GM19467 (cell line): Measurements from ENCODE around the gene PITPNC1.
A peak's percentile ranks its signal among the peaks of the same experiment; 100 is the strongest.
"Not testable (repeated sequence)": the region's sequence is repeated elsewhere in the genome, so short reads cannot be mapped to it uniquely, and the experiment has no call there.

ENCODE experiments used
- ATAC-seq: cut with Tn5 transposase; IDR thresholded peaks from one replicate; pipeline ENCODE4 v1.9.1; 2021; ENCODE audit warnings: mild to moderate bottlenecking, moderate library complexity; ENCODE audit not compliant: unreplicated experiment

Gene PITPNC1

DNA sequence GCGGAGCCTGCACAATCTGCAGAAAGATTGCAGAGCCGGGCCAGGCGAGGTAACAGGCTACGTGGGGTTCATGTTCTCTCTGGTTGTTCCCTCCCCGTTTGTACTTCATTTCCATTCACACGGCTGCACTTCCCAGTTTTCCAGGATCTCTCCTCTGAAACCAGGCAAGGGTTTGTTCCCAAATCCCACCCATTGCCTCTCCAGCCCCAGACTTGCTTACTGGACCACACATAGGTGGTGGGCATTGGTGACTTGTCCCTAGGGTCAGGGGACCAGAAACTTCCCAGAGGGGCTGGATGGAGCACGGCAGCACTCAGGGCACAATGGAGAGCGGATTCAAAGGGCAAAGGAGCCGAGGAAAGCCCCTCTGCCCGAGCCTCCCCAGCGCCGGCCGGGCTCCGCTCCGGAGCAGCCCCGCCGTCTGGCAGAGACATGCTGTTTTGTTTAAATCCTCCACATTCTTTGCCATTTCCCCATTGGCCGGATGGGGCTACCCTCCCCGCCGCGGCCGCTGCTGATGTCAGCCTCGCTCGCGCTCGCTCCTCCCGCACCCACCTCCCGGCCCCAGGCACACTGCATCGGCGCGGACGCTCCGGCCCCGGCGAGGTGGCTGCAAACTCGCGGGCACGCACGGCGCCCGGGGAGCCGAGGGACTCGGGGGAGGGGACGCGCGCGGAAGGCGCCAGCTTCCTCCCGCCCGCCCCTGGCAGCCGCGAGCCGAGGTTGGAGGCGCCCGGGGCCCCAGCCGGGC lies at the start of gene PITPNC1:
Gene PITPNC1 (plus strand): TSS at position 545 of the 751 bp plus-strand sequence.
- peak; percentile 73 for ATAC-seq

DNA sequence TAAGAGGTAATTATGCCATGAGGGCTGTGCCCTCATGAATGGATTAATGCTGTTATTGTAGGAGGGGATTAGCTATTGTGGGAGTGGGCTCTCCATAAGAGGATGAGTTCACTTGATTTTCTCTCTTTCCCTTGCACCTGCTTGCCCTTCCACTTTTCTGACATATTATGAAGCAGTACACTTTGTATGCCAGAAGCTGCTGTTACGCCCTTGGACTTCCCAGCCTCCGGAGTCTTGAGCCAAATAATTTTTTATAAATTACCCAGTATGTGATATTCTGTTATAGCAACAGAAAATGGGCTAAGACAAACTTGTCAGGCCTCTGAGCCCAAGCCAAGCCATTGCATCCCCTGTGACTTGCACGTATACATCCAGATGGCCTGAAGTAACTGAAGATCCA lies 49.1 kb upstream of the PITPNC1 start:
- ATAC-seq = no peak

DNA sequence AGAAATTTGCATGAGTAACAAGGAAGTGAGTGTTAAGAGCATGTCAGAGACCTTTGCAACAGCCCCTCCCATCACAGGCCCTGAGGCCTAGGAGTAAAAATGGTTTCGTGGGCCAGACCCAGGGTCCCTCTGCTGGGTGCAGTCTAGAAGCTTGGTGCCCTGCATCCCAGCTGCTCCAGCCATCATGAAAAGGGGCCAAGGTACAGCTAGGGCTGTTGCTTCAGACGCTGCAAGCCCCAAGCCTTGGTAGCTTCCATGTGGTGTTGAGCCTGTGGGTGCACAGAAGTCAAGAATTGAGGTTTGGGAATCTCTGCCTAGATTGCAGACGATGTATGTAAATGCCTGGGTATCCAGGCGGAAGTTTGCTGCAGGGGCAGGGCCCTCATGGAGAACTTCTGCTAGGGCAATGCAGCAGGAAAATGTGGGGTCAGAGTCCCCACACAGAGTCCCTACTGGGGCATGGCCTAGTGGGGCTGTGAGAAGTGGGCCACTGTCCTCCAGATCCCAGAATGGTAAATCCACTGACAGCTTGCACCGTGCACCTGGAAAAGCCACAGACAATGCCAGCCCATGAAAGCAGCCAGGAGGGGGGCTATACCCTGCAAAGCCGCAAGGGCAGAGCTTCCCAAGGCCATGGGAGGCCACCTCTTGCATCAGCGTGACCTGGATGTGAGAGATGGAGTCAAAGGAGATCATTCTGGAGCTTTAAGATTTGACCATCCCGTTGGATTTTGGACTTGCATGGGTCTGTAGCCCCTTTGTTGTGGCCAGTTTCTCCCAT lies 45.5 kb upstream of the PITPNC1 start:
- not testable (repeated sequence) for ATAC-seq

DNA sequence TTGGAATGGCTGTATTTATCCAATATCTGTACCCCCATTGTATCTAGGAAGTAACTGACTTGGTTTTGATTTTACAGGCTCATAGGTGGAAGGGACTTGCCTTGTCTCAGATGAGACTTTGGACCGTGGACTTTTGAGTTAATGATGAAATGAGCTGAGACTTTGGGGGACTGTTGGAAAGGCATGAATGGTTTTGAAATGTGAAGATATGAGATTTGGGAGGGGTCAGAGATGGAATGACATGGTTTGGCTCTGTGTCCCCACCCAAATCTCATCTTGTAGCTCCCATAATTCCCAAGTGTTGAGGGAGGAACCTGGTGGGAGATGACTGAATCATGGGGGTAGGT lies 44.9 kb upstream of the PITPNC1 start:
- not testable (repeated sequence) for ATAC-seq

DNA sequence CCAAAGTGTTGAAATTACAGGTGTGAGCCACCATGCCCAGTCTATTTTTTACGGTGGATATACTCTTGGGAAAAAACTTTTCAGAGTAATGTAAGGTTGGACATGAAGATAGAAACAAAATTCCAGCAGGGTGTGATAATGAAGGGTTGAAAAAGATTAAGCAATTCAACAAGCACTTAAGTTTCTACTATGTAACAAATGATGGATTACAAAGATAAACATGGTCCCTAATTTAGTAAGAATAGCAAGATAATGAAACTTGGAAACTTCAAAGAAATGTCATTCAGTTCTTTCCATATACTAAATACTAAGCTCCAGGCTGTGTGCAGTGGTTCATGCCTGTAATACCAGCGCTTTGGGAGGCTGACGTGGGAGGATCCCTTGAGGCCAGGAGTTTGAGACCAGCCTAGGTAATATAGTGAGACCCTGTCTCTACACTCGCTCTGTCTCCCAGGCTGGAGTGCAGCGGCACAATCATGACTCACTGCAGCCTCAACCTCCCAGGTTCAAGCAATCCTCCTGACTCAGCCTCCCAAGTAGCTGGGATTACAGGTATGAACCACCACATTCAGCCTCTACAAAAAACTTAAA lies 41.7 kb upstream of the PITPNC1 start:
- ATAC-seq = no peak

DNA sequence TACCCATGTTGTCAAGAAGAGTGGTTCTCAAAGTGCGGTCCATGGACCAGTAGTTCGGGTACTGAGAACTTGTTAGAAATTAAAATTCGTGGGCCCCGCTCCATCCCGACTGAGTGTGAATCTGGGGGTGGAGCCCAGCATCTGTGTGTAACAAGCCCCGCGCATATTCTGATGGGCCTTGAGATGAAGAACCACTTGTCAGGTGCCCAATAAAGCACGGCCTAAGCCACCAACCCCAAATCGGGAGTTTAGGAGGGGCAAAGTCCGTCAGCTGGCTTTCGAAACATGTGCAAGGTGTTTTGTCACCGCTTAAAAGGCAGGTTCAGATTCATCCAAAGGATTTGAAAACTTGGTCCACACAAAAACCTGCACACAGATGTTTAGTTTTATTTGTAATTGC lies 40.2 kb upstream of the PITPNC1 start:
- ATAC-seq = no peak

DNA sequence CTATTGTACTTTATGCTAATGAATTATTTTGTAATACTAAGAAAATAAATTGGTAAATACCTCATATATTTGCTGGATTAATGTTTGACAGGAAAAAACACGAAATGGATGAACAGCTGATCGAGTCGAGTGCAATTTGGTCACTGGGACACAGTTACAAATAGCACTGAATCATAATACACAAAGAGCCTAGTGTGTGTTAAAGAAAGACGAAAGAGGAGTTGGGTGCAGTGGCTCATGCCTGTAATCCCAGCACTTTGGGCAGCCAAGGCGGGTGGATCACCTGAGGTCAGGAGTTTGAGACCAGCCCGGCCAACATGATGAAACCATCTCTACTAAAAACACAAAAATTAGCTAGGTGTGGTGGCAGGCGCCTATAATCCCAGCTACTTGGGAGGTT lies 38.7 kb upstream of the PITPNC1 start:
- ATAC-seq = not testable (repeated sequence)

DNA sequence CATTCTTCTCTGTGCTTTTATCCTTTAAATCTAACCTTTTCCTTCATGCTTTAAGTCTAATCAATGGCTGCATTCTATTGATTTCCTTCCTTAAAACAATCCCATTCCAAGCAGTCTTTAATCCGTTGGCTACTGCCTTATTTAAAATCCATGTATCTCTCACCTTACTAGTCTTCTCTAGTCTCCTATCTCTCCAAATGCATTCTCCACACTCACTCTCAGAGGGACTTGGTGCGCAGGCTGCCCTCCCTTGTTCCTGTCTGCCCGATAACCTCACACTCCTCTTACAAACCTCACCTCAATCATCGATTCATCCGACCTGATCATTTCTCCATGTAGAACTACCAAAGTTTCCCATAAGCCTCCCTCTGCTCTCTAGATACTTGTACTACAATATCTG lies 33.8 kb upstream of the PITPNC1 start:
- ATAC-seq = no peak

DNA sequence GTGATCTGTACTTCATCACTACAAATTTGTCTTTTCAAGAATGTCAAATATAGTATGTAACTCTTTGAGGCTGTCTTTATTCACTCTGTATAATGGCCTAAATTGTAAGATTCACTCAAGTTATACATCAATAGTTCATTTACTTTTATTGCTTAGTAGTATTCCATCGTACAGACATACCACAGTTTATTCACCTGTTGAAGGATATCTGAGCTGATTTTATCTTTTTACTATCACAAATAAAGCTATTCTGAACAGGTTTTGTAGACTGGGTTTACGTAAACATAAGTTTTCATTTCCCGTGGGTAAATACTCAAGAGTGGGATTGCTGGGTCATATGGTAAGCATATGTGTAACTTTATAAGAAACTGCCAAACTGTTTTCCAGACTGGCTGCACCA lies 29.3 kb upstream of the PITPNC1 start:
- ATAC-seq = no peak

DNA sequence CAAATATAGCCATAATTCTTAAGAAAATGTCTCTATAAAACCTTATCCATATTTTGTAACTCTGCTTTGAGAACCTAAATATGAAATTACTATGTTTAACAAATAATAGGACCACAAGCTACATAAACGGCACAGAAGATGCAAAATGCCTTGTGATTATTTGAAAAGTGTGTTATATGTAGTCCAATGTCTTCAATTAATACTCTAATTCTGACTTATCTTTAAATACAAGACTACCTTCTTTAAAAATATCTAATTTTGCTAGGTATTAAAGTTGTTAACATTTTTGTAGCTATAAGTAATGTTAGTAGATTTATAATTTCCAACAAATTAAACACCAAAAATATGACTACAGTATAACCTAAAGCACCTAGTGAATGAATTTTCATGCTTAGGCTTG lies 27.7 kb upstream of the PITPNC1 start:
- ATAC-seq = no peak

DNA sequence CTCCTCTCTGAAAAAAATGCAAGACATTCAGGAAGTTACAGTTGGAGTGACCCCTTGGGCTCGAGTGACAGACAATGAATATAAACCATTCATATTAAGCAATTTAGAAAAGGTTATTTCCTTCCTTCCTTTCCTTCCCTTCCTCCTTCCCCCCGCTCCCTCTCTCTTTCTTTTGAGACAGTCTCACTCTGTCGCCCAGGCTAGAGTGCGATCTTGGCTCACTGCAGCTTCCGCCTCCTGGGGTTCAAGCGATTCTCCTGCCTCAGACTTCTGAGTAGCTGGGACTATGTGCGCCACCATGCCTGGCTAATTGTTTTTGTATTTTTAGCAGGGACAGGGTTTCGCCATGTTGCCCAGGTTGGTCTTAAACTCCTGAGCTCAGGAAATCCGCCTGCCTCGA lies 23.9 kb upstream of the PITPNC1 start:
- no peak for ATAC-seq

DNA sequence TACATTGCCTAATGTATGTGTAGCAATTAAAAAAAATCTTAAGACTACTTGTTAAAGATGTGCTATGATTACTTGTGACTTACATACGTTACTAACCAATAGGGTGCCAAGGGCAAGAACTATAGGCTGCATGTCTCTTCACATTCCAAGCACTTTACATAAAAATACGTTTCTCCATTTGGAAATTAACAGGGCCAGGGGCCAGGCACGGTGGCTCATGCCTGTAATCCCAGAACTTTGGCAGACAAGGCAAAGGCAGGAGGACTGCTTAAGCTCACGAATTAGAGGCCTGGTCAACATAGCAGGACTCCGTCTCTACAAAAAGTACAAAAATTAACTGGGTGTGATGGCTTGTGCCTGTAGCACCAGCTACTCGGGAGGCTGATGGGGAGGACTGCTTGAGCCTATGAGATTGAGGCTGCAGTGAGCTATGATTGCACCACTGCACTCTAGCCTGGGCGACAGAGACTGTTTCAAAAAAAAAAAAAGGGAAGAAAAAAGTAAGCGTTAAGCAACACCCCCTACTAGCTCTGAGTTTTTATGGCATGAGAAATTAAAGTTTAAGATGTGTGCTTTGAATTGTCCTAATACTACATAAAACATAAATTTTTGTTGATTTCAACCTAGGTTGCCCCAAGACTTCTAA lies 23.0 kb upstream of the PITPNC1 start:
- no peak for ATAC-seq

DNA sequence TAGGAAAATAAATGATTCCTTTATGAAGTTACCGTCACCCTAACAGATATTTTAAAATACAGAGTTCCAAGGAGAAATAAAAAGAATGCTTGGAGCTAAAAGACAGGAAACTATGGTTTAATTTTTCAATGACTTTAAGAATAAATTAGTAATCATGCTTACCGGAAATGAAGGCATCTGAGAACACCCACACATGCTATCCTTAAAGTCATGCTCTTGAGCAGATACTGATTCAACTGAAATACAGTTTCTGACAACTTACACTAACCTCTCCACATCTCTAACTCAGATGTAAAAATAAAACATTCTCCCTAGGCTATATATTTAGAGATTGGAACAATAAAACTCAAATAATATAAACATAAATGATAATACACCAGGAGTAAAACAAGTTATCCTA lies 18.5 kb upstream of the PITPNC1 start:
- ATAC-seq = no peak

DNA sequence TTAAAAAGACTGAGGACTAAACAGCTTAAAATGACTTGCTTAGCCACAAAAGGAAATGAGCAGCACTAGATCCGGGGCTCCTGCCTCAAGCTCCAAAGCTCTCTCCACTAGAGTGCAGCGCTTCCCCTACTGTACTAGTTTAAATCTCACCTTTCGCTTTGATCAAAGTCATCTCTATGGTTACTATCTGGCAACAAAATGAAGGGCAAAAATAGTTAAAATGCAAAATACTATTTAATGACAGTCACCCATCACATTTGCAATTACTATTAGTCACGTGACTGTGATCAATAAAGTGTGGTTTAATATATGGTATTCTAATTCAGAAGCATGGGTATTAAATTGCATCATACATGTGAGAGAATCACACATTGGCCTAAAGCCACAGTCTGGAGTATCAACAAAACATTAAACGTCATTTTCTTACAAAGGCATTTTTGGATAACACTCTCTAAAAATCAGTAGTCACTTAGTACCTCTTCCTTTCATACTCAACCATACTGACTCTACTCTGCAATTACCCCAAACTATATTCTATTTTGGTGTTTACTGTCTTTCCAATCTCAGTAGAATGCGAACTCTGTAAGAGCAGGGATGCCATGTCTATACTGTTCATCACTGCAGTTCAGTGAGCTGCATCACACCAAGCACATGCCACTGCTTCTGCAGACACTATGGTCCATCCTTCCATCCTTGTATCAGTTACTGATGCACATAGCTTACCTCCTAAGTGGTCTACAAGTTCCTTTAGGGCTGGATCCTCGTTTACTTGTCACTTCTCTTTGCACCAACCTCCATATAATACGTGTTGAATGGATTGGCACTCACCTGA lies 16.9 kb upstream of the PITPNC1 start:
- no peak for ATAC-seq

DNA sequence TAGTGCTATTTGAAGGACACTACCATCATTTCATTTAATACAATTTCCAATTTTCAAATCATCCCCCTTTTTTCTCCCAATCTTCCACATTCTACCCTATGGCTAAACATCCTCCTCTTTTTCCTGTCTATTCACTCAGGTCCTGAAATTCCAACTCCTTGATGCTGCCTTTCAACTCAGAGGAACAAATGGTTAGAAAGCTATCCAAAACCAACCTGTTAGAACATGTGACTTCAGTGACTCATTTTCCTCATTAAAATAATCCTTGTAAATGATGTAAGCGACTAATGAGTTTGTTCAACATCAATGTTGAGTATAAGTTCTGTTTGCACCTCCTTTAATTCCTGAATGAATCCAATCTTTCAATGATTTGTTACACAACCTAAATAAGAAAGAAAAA lies 16.2 kb upstream of the PITPNC1 start:
- ATAC-seq = no peak

DNA sequence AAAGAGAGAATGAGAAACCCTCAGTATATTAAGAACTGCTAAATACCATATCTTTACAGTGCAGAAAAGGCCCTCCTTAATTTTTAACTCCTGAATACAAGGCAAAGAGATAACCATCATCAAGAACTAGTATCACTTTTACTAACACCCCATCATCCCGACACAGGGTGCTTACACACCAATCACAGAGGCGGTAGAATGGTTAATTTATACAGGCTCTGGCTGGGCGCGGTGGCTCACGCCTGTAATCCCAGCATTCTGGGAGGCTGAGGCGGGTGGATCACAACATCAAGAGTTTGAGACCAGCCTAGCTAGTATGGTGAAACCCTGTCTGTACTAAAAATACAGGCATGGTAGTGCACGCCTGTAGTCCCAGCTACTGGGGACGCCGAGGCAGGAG lies 14.9 kb upstream of the PITPNC1 start:
- ATAC-seq = no peak

DNA sequence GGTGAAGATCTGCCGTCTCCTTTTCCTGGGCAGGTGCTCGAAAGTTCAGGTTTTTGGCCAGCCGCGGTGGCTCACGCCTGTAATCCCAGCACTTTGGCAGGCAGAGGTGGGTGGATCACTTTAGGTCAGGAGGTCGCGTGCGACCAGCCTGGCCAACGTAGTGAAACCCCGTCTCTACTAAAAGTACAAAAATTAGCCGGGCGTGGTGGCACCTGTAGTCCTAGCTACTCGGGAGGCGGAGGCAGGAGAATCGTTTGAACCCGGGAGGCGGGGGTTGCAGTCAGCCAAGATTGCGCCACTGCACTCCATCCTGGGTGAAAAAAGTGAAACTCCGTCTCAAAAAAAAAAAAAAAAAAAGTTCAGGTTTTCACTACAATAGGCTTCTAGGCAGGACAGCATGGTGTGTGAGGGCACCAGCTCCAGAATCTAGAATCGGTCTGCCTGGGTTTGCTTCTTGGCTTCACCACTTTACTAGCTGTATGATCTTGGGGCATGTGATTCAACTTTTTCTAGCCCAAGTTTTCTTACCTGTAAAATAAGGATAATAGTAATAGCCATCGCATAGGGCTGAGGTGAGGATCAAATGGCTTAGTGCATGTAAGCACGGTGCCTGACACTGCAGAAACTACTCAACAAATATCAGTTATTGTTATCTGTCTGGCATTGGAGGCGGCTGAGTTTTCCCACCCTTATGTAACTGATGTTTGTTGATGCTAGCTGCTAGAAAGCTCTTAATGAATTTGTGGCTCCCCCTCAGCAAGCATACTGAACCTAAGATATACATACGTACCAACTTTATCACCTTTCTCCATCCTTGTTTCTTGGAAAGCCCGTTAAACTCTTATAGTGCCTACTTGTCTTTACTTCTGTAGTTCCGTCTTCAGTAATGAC lies 12.0 kb upstream of the PITPNC1 start:
- ATAC-seq = no peak

DNA sequence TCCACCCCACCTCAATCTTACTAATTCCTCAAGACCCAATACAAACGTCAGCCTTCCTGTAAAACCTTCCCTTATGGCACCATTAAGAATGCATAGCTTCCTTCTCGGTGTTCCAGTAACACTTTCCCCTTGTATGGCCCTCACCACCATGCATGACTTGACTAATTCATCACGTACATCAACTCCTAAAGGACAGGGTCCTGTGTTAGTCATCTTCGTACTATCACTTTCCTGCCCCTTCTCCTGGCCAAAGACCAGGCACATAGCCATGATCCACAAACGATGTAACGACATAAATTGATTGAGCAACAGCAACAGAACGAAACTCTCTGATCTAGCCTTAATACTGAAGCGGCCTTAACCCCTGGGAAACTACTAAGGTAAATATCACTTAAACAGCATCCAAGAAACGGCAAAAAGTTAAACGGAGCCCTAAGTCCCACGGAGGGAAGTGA lies 11.3 kb upstream of the PITPNC1 start:
- ATAC-seq = no peak
